AG09319 (cell line): Measurements from ENCODE around the gene SGSM1.
A peak's percentile ranks its signal among the peaks of the same experiment; 100 is the strongest.

ENCODE experiments used
- DNase-seq: peaks from one replicate; pipeline ENCODE4 v3.0.0-alpha.2; 2010; ENCODE audit warnings: low read depth; ENCODE audit errors: extremely low read depth
- TF ChIP-seq, protein P1 (sequence below): IDR thresholded peaks from 2 replicates; pipeline ENCODE4 v1.5.1; 2011; ENCODE audit warnings: low read depth, mild to moderate bottlenecking, inconsistent platforms, low read length, moderate library complexity

SGSM1 gene

DNA sequence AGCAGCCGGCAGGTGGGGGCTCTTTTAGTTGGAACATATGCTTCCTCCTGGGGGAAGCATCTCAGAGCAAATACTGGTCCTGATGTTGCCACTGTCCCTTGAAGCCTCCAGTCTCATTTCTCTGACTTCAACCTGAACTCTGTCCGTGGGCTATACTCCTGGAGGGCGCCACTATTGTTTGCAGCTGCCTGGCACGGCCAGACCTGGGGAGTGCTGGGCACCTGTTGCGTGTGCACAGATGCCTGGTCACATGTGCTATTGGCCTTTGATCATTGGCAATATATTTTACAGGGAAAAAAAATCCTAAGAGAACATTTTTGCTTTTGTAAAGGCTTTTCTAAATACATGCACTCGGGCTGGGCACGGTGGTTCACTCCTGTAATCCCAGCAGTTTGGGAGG lies 122.3 kb downstream of the SGSM1 start:
- no peak for DNase-seq
- TF ChIP-seq, protein P1, sequence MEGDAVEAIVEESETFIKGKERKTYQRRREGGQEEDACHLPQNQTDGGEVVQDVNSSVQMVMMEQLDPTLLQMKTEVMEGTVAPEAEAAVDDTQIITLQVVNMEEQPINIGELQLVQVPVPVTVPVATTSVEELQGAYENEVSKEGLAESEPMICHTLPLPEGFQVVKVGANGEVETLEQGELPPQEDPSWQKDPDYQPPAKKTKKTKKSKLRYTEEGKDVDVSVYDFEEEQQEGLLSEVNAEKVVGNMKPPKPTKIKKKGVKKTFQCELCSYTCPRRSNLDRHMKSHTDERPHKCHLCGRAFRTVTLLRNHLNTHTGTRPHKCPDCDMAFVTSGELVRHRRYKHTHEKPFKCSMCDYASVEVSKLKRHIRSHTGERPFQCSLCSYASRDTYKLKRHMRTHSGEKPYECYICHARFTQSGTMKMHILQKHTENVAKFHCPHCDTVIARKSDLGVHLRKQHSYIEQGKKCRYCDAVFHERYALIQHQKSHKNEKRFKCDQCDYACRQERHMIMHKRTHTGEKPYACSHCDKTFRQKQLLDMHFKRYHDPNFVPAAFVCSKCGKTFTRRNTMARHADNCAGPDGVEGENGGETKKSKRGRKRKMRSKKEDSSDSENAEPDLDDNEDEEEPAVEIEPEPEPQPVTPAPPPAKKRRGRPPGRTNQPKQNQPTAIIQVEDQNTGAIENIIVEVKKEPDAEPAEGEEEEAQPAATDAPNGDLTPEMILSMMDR = no peak

DNA sequence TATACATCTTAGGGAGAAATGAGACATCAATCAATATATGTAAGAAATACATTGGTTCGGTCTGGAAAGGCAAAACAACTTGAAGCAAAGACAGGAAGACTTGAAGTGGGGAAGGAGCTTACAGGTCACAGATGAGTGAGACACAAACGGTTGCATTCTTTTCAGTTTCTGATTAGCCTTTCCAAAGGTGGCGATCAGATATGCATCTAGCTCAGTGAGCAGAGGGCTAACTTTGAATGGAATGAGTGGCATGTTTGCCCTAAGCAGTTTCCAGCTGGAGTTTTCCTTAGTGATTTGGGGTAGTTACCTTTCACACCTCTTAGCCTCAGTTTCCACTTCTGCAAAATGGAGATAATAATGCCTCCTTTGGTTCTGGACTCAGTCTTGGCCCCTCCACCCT lies 124.7 kb downstream of the SGSM1 start:
- DNase-seq = no peak
- TF ChIP-seq, protein P1 = no peak

DNA sequence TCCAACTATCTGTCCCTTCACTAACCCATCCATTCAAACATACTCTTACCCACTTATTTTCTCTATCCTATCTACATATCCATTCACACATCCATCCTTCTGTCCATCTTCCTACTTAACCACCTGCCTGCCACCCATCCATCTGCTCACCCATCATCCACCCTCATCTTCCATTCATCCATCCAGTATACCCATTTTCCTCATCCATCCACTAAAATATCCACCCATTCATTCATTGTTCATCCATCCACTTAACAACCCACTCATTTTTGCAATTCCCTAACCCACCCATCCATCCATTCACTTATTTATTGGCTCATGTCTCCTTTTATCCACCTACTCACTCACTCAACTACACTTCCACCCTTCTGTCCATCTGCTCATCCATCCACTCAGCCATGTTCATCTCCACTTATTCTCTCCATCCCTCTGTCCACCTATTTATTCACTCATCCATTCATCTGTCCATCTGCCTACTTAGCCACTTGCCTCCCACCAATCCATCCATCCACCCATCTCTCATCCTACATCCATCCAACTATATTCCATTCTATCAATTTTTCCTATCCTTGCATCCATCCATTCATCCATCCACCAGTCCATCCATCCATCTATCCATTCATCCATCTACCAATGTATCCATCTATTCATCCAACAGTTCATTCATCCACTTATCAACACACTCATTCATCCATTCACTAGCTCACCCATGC lies 129.9 kb downstream of the SGSM1 start:
- TF ChIP-seq, protein P1 = no peak
- no peak for DNase-seq

DNA sequence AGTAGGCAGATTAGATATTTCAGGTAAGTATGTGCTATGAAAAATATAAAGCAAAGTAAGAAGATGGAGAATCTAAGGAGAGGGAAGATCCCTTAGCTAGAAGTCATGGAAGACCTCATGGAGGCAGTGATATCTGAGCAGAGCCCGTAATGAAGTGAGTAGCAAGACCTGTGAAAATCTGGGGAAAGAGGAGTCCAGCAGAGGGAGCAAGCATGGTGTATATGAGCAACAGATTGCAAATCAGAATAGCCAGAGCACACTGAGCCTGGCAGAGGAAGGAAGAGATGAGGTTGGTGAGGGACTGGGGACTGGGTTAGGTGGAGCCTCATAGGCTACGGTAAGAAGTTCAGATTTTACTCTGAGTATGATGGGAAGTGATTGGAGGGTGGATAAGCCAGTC lies 131.1 kb downstream of the SGSM1 start:
- TF ChIP-seq, protein P1 = no peak; the same call in 1 of the 2 replicates
- DNase-seq = no peak

DNA sequence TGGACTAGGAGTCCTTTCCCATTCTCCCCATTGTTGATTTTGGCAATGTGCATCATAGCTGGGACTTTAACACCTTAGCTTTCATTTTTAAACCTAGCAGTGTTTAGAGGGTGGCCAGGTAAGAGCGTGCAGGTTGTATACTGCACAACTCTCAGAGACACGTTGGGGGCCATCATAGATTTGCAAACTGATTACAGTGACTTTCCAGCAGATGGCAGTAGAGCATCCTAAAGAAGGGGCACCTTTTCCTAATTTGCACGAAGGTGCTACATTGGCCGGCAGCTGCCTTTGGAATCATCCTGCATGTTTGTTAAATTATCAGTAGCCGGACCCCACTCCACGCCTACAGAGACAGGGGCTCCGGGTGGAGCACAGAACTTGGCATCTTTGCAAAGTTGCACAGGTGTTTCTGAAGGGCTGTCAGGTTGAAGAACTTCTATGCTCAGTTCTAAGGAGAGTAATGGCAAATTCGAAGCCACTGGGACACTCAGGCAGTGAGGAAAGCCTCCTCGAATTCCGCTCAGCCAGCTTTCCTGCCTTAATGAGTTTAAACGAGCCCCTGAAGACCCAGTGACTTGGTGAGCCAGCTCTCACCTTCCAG lies 132.8 kb downstream of the SGSM1 start:
- DNase-seq = no peak
- TF ChIP-seq, protein P1 = peak; percentile 78

DNA sequence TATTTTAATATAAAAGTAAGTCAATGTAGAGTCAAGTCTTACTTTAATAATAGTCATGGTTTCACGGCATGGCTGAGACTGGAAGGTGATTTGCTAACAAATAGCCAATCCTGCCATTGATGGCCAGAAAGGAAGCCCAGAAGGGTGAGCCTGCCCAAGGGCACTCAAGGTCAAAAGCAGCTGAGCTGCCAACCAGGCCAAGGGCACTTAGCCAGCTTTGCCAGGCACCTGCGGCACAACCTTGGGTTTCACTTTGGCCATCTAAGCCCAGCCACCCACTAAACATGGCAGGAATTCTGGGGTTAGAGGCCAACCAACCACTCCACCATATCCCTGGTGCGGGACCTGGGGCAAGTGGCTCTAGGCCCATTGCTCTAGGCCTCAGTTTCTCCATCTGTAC lies 136.3 kb downstream of the SGSM1 start:
- DNase-seq = no peak
- TF ChIP-seq, protein P1 = no peak

DNA sequence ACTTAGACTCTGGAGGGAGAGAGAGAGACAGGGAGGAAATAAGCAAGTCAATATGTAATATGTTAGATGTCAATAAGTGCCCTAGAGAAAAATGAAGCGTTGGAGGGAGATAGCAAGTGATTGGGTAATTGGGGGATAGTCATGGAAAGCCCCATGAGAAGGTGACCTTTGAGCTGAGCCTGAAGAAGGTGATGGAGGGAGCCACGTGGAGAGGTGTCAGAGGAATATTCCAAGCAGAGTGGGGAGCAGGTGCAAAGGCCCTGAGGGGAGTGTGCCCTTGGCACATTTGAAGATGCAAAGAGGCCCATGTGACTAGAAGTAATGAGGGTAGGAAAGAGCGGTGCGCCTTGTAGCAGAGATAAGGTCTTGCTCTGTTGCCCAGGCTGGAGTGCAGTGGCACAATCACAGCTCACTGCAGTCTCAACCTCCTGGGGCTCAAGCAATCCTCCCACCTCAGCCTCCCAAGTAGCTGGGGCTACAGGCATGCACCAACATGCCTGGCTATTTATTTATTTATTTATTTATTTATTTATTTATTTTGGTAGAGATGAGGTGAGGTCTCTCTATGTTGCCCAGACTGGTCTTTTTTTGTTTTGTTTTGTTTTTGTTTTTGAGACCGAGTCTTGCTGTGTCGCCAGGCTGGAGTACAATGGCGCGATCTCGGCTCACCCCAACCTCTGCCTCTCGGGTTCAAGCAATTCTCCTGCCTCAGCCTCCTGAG lies 138.4 kb downstream of the SGSM1 start:
- DNase-seq = no peak
- TF ChIP-seq, protein P1 = no peak
